ENCODE data around the gene SLC25A33.

DNA sequence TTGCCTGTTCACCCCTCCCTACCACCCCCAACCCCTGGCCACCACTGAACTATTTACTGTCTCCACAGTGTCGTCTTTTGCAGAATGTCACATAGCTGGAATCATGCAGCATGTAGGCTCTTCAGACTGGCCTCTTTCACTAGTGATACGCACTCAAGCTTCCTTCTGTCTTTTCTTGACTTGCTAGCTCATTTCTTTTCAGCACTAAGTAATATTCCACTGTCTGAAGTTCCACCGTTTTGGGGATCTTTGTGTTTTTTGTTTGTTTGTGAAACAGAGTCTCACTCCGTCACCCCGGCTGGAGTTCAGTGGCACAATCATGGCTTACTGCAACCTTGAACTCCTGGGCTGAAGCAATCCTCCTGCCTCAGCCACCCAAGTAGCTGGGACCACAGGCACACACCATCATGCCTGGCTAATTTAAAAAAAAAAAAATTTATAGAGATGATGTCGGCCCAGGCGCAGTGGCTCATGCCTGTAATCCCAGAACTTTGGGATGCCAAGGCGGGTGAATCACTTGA, 43.4 kb upstream of the SLC25A33 start:
- no peak for TF ChIP-seq CTCF (IDR thresholded peaks at IDR 0.05)
- no peak for TF ChIP-seq EZH2 (IDR thresholded peaks at IDR 0.05)
- no peak for TF ChIP-seq EZH2phosphoT487 (IDR thresholded peaks at IDR 0.05)

Measured in neural progenitor cell (in vitro differentiated cells).